ENCODE data around the gene BRAF.
"Not testable (repeated sequence)": the region's sequence is repeated elsewhere in the genome, so short reads cannot be mapped to it uniquely, and the experiment has no call there.

BRAF gene

DNA sequence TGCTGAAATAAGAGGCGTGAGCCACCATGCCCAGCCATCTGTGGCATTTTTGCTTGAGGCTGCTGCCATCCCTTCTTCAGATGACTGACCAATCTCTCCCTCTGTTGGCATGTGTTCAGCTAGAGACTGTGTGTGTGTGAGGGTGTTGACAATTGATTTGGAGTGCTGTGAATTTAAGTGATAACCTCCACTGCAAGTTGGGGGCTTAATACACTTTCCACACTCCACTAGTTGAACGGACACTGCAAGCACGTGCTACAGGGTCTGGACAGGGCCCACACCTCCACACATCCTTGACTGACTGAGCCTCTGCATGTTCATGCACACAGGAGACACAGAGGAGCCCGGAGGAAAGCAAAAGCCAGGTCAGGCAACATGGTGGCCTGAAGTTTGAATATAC is 51.3 kb downstream of the BRAF start:
- no peak for DNase-seq

DNA sequence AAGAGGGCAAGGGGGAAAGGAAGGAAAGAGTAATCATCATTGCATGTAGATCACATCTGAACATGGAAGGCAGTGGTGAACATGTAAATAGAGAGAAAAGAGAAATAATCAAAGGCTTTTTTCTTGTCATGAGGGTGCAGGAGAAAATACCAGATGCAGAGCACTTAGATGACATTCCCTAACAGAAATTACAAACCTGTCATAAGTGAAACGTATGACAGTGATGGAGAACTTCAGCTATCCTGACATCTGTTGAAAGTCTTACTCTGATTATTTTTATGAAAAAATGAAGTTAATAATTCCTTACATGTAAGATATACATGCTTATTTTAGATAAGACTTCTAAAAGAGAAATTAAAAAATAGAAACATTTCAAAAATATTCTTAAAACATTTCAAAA is 54.7 kb downstream of the BRAF start:
- no peak for DNase-seq

- DNase-seq: no peak
These were observed 55.3 kb downstream of the BRAF start for GRCh38 chr7:140869430-140869829.

DNA sequence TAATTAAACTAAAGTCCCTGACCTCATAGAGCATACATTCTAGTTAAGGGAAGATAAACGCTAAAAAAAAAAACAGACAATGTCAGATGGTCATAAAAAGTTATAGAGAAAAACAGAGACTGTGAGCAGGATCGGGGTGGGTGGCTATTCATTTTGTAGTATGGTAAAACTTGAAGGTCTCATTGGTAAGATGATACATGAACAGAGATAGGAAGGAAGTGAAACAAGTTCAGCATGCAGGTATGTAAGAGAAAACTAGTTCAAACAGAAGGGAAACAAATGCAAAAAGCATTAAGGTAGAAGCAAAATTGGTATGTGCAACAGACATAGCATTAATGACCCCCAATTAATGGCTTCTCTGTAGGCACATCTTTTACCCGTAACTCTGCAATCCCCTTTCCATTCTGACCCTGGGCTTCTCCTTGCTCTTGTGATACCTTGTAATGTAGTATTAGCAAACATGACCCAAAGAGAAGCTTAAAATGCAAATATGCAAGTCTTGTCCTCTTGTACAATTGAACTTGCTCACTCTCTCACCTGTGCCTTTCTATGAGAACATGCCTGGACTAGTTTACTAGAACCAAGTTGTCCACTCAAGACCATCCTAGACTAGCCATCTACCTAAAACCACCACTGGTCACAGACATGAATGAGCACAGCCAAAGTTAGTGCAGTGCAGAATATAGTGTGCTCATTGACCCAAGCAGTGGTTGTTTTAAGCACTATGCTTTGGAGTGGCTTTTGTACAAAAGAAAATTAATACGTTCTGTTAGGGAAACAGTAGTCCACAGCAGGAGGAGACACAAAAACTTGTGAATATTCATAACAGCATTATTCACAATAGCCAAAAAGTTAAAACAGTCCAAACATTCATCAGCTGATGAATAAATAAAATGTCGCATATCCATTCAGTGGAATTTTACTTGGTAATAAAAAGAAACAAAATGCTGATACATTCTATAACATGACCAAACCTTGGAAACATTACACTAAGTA is 57.0 kb downstream of the BRAF start:
- DNase-seq: no peak

GRCh38 chr7:140866926-140867325 is 57.8 kb downstream of the BRAF start:
- DNase-seq: no peak

- no peak for DNase-seq
These were observed 60.0 kb downstream of the BRAF start for GRCh38 chr7:140864732-140865131.

DNA sequence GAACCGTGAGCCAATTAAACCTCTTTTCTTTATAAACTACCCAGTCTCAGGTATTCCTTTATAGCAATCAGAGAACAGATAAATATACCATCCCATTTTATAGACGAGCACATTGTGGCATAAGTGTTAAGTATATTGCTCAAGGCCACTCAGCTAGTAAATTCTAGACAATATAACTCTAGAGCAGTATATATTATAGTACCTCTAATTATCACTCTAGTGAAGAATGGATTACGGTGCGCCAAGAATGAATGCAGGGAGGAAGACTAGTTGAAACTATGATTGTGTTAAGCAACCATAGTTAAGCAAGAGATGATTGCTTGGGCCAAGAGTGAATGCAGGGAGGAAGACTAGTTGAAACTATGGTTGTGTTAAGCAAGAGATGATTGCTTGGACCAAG is 60.9 kb downstream of the BRAF start:
- DNase-seq: no peak

GRCh38 chr7:140863184-140863583 is 61.5 kb downstream of the BRAF start:
- DNase-seq: no peak

GRCh38 chr7:140857048-140857447 is 67.7 kb downstream of the BRAF start:
- DNase-seq: no peak

DNA sequence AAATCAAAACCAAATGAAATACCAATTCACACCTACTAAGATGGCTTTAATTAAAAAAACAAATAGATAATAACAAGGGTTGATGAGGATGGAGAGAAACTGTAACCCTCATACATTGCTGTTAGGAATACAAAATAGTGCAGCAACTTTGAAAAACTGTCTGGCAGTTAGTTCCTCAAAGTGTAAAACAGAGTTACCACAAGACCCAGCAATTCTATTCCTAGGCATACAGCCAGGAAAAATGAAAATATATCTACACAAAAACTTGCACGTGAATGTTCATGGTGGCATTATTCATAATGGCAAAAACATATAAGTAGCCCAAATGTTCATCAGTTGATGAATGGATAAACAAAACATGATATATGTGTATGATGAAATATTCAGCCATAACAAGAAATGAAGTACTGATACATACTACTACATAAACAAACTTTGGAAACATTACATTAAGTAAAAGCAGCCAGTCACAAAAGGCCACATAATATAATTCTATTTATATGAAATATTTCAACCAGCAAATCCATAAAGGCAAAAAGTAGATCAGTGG is 83.5 kb downstream of the BRAF start:
- no peak for DNase-seq

- DNase-seq: no peak
These were observed 93.0 kb downstream of the BRAF start for GRCh38 chr7:140831724-140832123.

DNA sequence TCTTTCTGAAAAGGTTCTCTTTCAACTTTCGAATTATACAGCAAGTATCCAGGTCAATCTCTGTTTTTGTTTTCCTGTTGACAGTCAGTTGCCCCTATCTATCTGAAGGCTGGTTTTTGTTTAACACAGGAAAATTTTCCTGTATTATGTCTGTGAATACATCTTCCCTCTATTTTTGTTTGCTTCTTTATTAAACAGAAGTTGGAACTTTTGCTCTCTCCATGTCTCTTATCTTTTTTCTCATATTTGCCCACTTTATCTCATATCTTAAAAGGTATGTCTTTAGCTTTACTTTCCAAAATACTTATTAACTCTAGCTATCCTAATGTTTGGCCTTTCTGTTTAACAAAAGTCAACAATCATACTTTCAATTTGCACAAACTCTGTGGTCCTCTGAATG is 95.0 kb downstream of the BRAF start:
- DNase-seq: no peak

DNA sequence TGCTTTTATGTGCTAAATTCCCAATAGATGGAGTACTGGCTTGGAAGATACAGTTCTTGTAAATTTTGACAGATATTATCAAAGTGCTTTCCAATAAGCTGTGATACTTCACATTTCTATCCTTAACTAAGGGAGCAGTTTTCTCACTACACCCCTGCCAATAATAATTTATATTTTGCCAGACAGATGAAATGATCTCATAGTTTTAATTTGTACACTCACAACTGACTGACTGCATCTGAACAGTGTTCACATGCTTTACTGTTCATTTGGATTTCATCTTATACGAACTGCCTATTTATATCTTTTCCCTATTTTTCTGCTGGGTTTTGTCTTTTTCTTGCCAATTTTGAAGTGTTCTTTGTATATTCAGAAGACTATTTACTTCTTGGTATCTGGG is 96.0 kb downstream of the BRAF start:
- DNase-seq: no peak

DNA sequence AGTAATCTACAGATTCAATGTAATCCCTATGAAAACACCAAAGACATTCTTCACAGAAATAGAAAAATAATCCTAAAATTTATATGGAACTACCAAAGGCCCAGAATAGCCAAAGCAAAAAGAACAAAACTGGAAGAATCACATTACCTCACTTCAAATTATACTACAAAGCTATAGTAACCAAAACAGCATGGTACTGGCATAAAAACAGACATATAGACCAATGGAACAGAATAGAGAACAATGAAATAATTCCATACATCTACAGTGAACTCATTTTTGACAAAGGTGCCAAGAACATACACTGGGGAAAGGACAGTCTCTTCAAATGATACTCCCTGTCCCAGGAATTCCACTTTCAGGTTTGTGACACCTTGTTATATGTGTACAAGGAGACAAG is 107.3 kb downstream of the BRAF start:
- DNase-seq: not testable (repeated sequence)

DNA sequence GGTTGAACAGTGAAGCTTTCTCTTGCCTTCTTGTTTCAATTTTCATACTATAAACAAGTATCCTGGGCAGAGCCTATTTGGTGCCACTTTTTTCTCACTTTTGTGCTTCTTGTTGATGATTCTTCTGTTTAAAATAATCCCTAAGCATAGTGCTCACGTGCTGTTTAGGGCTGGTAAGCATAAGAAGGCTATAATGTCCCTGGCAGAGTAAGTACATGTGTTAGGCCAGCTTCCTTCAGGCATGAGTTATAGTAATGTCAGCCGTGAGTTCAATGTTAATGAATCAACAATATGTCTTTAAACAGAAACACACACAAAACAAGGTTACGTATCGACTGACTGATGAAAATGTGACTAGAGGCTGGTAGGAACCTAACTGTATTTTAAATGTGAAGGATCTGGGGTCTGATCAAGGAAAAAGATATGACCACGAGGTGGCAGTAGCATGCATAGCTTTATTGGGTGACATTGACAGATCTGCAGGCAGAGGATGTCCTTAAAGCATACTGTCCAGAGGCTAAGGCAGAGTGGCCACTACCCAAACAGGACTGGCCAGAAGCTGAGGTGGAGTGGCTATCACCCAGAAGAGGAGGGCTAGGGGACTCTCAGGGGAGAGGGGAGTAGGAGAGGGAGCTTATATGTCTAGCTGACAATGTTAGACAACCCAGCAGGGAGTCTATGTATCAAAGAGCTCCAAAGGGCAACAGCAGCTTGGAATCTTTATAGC is 113.7 kb downstream of the BRAF start:
- peak; percentile 4 for DNase-seq

GRCh38 chr7:140810385-140810784 is 114.3 kb downstream of the BRAF start:
- DNase-seq: no peak

DNA sequence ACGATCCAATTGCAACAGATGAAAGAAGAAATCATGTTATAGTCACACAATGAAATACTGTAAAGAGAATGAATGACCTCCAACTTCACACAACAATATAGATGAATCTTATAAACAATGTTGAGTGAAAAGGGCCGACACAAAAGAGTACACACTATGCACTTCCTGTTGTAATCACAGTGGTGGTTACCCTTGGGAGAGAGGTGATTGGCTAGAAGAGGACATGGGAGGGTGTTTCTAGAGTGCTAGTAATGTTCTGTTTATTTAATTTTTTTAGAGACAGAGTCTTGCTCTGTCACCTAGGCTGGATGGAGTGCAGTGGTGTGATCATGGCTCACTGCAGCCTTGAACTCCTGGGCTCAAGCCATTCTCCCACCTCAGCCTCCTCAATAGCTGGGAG is 145.8 kb downstream of the BRAF start:
- DNase-seq: no peak

- no peak for DNase-seq
These were observed 146.2 kb downstream of the BRAF start for GRCh38 chr7:140778568-140778967.

DNA sequence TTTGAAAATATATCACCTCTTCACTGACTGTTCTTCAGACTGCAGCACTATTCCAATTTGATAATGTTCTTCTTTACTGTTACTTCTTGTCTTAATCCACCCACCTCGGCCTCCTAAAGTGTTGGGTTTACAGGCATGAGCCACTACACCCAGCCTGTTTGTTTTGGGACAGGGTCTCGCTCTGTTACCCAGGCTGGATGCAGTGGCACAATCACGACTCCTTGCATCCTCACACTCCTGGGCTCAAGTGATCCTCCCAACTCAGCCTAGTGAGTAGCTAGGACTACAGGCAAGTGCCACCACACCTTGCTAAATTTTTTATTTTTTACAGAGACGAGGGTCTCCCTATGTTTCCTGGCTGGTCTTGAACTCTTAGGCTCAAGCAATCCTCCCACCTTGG is 150.4 kb downstream of the BRAF start:
- no peak for DNase-seq

DNA sequence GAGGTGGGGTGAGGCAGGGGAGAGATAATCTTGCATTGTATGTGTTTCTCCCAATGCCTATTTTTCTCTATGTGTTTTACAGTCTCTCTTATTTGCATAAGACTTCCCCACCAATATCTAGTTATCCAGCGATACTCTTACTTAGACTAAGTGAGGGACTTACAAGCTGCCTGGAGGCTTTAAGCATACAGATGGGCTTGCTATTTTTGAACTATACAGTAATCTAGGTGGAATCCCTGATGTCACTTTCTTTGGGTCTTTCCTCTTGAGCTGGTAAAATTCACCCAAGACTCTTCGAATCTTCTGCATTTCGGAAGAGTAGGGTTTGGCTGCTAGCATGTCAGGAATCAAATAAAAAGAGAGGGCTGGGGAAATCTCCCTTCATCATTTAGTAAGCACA is 151.6 kb downstream of the BRAF start:
- DNase-seq: no peak

GRCh38 chr7:140771826-140772225 is 152.9 kb downstream of the BRAF start:
- no peak for DNase-seq

DNA sequence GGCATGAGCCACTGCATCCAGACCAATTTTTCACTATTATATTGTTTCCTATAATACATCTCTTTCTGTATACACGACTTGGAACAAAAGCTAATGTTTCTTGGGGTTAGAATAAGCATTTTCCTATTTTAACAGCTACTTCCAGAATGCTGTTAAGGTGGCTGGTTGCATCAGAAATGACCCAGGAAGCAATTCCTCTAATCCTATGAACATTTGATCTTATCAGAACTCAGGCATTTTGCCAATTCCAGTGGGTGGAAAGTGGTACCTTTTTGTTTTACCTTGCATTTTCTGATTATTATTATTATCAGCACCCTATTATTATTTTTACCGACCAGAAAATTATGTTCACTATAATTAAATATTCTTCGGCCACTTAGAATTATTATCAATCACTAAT is 154.9 kb downstream of the BRAF start:
- no peak for DNase-seq

- no peak for DNase-seq
These were observed 157.3 kb downstream of the BRAF start for GRCh38 chr7:140767418-140767817.

GRCh38 chr7:140765441-140765840 is 159.3 kb downstream of the BRAF start:
- DNase-seq: not testable (repeated sequence)

Data from NK-92 treated with Interleukin-12 subunit alpha and Interleukin-12 subunit beta, amount 100 ng/mL, for 24 hours (cell line).